Measurements from ENCODE around the gene TGIF1. TPM values are rescaled to one million over a fixed set of nuclear protein-coding genes. Genes with fewer than 3 reads are reported as not detected.

TGIF1 gene
- total RNA-seq, 2 donors from 2014 or later = 17.1 to 23.1 TPM

GRCh38 chr18:3482258-3482657 lies 32.3 kb downstream of the TGIF1 start:
- no peaks in the 10 kb centered on the region for H3K27me3 ChIP-seq
- H3K27ac ChIP-seq = no peak overlapping the region
- 84 to 87% methylated on average over 3 of the region's 3 CpGs for WGBS, 2 donors
- DNase-seq (no peak), ATAC-seq (no peak)
- no peaks in the 10 kb centered on the region for H3K36me3 ChIP-seq (replicated peaks in 1 of 2; ENCODE audit: insufficient read depth in 1 of 2, low read depth in 2 of 2)
- H3K4me1 ChIP-seq = no peaks in the 10 kb centered on the region
- H3K9me3 ChIP-seq = no peaks in the 10 kb centered on the region
- TF ChIP-seq, protein P1, sequence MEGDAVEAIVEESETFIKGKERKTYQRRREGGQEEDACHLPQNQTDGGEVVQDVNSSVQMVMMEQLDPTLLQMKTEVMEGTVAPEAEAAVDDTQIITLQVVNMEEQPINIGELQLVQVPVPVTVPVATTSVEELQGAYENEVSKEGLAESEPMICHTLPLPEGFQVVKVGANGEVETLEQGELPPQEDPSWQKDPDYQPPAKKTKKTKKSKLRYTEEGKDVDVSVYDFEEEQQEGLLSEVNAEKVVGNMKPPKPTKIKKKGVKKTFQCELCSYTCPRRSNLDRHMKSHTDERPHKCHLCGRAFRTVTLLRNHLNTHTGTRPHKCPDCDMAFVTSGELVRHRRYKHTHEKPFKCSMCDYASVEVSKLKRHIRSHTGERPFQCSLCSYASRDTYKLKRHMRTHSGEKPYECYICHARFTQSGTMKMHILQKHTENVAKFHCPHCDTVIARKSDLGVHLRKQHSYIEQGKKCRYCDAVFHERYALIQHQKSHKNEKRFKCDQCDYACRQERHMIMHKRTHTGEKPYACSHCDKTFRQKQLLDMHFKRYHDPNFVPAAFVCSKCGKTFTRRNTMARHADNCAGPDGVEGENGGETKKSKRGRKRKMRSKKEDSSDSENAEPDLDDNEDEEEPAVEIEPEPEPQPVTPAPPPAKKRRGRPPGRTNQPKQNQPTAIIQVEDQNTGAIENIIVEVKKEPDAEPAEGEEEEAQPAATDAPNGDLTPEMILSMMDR (IDR thresholded peaks at IDR 0.05) = no peak
- no peak for TF ChIP-seq POLR2A (IDR thresholded peaks at IDR 0.05)
- intact Hi-C loops (cut with DNase I) = no loop called here
- H3K4me3 ChIP-seq = no peak overlapping the region

DNA sequence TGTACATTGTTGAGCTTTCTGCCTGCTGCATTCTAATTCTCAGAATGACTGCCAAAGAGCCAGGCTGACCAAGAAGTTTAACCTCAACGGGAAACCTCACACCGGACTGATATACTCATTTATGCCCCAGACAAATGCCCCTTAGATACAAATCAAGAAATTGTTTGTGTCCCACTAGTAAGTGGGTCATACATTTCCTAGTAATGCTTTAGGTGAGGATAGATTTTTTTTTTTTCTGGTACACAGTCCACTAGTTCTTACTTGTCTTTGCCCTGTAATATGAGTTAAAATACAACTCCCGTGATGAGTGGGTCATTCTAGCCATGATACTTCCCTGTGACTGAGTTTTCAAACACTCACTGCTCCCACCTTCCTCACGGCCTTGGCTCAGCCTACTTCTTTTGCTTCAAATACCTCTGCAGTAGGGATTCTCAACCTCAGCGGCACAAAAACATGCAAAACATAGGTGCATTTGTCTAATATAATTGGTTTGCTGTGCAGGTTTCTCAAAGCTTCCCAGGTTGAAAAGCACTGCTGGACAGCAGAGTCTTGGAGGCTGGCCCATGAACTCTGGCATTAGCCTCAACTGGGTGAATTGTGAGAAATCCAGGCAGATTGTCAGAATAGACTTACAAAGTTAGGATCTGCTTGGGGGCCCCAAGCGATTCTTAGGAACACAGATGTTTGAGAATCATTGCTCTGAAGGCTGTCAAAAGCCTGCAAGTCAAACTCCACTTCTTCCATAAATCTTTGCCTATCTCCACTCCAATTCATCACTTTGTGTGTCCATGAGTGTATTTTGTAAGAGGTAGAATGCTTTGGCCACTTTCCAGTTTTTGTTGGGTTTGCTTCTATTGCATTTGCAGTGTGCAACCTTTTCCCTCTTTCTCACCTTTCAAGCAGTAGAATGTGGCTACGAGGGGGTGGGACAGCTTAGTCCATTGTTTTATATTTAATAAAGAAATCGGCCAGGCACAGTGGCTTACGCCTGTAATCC lies 35.5 kb downstream of the TGIF1 start:
- H3K9me3 ChIP-seq = no peaks in the 10 kb centered on the region
- TF ChIP-seq, protein P1 (IDR thresholded peaks at IDR 0.05) = no peak
- no peak for TF ChIP-seq POLR2A (IDR thresholded peaks at IDR 0.05)
- WGBS, 2 donors = 68 to 74% methylated on average over 9 of the region's 9 CpGs
- no peak overlapping the region for H3K27ac ChIP-seq
- DNase-seq (no peak), ATAC-seq (no peak)
- no peaks in the 10 kb centered on the region for H3K36me3 ChIP-seq (replicated peaks in 1 of 2; ENCODE audit: insufficient read depth in 1 of 2, low read depth in 2 of 2)
- H3K4me3 ChIP-seq = no peak overlapping the region
- H3K4me1 ChIP-seq = no peaks in the 10 kb centered on the region
- H3K27me3 ChIP-seq = no peaks in the 10 kb centered on the region
- intact Hi-C loops (cut with DNase I) = no loop called here

DNA sequence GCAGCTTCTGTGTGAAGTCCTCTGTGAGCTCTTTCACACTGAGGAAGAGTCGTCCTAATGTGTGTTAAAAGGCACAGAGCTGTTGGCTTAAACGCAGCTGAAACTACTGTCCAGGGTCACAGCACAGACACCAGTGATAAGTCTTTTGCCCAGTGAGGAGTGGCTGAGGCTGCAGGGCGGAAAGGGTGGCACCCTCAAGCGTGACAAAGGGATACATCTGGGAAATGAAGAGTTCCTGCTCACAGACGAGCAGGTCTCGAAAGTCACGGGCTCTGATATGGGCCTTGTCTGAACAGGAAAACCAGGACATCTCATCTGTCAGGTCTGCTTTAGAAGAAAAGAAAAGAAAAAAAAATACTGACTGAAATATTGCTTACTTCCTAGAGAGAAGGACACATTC lies 36.5 kb downstream of the TGIF1 start:
- no peak for TF ChIP-seq POLR2A (IDR thresholded peaks at IDR 0.05)
- TF ChIP-seq, protein P1 (IDR thresholded peaks at IDR 0.05) = no peak
- no peak overlapping the region for H3K27ac ChIP-seq
- no peaks in the 10 kb centered on the region for H3K27me3 ChIP-seq
- no peaks in the 10 kb centered on the region for H3K9me3 ChIP-seq
- DNase-seq (no peak), ATAC-seq (no peak)
- H3K36me3 ChIP-seq (replicated peaks in 1 of 2; ENCODE audit: insufficient read depth in 1 of 2, low read depth in 2 of 2) = no peaks in the 10 kb centered on the region
- no peaks in the 10 kb centered on the region for H3K4me1 ChIP-seq
- WGBS, 2 donors = 58 to 71% methylated on average over 7 of the region's 7 CpGs
- no peak overlapping the region for H3K4me3 ChIP-seq
- intact Hi-C loops (cut with DNase I) = no loop called here

- no peak overlapping the region for H3K4me3 ChIP-seq
- no peaks in the 10 kb centered on the region for H3K27me3 ChIP-seq
- H3K27ac ChIP-seq = no peak overlapping the region
- H3K9me3 ChIP-seq = no peaks in the 10 kb centered on the region
- 78 to 83% methylated on average over 6 of the region's 6 CpGs for WGBS, 2 donors
- H3K36me3 ChIP-seq (replicated peaks in 1 of 2; ENCODE audit: insufficient read depth in 1 of 2, low read depth in 2 of 2) = no peaks in the 10 kb centered on the region
- TF ChIP-seq POLR2A (IDR thresholded peaks at IDR 0.05) = no peak
- TF ChIP-seq, protein P1 (IDR thresholded peaks at IDR 0.05) = no peak
- ATAC-seq = no peak
- no peak for DNase-seq
- H3K4me1 ChIP-seq = no peaks in the 10 kb centered on the region
- intact Hi-C loops (cut with DNase I) = no loop called here
Observed at GRCh38 chr18:3489462-3489861, 39.5 kb downstream of the TGIF1 start.

Measured in body of pancreas (tissue), 4 donors.